GM18526 (cell line): ENCODE measurements around the gene CHRNG.

Source experiments
- POLR2A ChIP-seq: IDR thresholded peaks from 3 replicates; pipeline ENCODE4 v1.6.1; 2011; ENCODE audit not compliant: insufficient read length; ENCODE audit errors: extremely low read depth

CHRNG gene

DNA sequence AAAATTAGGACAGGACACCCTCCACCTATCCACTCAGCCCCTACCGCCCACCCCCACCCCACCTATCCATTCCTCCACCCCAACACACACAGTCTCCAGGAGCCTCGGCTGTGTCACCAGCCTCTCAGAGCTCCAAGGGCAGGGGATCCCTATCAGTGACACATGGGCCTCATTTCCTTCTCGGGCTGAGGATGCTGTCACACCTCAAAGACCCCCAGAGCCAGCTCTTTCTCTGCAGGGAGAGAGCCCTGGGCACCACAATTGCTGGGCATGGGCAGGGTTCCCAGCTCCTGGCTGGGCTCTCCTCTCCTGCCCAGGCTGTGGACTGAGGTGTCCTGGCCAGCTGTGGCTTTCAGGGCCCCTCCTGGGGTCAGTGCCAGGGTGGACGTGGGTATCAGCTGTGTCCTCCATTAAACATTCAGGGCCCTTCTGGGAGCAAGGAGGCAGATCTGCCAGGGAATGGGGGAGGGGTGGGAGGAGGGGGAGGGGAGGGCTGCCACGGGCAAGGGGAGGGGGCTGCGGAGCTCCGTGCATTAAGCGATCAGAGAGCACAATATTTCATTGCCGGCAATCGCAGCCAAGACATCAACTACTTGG is 37.6 kb upstream of the CHRNG start:
- no peak for TF ChIP-seq POLR2A

- no peak for TF ChIP-seq POLR2A
Observed at GRCh38 chr2:232502511-232502910, 37.0 kb upstream of the CHRNG start.

GRCh38 chr2:232502911-232503808 is 36.3 kb upstream of the CHRNG start:
- no peak for TF ChIP-seq POLR2A

DNA sequence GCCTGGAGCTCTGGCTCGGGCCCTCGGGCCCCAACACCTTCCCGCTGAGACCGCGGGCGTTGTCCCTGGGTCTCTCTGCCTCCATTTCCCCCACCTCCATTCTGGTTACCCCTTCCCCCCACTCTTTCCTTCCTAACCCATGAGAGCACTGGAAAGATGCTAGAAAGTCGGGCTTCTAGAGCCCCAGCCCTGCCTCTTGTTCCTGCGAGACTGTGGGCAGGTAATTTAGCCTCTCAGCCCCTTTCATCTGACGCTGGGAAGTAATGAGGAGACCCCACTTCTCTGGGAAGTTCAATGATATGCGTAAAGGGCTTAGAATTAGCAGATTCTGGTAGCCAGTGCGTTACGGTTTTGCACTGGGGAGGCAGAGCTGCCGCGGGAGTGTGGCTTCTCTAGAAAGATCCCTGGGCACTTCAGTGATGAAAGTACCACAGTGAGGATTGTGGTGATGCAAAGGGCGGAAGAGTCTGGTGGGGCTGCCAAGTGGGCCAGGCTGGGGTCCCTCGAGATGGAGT is 35.6 kb upstream of the CHRNG start:
- TF ChIP-seq POLR2A, result no peak

GRCh38 chr2:232504438-232504837 is 35.1 kb upstream of the CHRNG start:
- TF ChIP-seq POLR2A, result no peak

- TF ChIP-seq POLR2A, result no peak
Observed at GRCh38 chr2:232505856-232506255, 33.6 kb upstream of the CHRNG start.

GRCh38 chr2:232506709-232507108 is 32.8 kb upstream of the CHRNG start:
- TF ChIP-seq POLR2A, result no peak

DNA sequence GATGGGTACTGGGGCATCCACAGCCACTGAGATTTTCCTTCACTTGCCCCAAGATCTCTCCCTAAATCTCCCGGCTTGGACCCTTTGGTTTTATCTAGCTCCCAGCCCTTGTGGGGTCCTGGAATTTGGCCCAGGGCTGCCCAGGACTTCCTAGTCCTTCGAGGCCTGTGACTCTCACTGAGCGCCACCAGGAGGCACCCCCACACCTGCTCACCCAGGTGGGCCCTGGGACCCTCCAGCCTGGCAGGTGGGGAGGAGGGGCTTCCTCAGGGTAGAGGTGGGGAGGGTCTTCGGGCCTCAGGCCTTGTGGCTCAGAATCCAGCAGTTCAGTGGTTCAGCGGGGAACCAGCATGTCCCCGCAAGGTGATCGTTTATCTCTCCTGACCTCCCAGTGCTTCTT is 31.2 kb upstream of the CHRNG start:
- TF ChIP-seq POLR2A, result no peak

DNA sequence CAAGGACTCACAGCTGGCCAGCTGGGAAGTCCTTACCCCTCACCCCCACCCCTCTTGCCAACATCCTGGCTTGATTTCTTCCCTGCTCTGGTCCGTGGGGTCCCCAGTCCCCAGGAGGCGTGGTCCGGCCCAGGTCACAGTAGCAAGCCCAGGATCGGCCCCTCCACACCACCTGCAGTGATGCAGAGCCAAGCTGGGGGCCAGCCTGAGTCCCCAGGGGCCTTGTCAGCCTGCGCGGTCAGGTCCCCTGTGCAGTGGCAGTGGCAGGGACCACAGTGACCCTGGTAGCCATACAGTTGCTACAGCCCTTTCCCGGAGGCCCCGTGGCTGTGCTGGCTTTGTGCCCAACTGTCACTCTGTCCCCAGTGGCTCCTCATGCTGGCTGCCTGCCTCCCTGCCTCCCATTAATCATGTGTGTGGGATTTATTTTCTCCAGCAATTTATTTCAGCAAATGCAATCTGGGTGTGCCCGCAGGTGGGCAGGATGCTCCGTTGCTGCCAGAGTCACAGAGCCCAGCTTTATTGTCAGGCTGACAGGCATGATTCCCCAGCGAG is 28.1 kb upstream of the CHRNG start:
- no peak for TF ChIP-seq POLR2A

- no peak for TF ChIP-seq POLR2A
Observed at GRCh38 chr2:232512602-232513001, 26.9 kb upstream of the CHRNG start.

DNA sequence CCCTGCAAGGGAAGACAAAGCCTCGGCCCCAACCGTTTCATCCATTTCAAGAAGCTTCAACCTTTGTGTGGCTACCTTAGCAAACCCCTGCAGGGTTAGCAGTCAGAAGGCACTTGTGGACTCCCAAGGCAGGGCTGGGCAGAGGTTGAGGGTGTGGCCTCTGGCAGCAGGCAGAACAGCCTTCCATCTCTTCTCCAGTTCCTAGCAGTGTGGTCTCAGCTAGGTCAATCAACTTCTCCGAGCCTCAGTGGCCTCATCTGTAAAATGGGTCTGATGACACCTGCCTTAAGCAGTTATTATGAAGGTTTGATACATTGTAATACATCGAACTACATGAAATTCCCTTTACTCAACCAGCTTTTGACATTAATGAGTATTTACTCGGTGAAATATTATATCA is 26.1 kb upstream of the CHRNG start:
- TF ChIP-seq POLR2A, result no peak

DNA sequence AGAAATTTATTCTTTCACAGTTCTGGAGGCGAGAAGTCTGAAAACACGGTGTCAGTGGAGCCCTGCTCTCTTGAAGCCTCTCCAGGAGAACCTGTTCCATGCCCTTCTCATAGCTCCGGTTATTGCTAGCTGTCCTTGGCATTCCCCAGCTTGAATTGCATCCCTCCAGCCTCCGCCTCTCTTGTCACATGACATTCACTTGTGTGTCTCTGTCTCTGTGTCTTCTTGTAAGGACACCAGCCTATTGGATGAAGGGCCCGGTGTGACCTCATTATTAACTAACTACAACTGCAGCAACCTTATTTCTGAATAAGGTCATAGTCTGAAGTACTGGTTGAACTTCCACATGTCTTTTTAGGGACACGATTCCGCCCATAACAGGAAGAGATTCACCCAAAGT is 23.9 kb upstream of the CHRNG start:
- no peak for TF ChIP-seq POLR2A

GRCh38 chr2:232516551-232516950 is 22.9 kb upstream of the CHRNG start:
- no peak for TF ChIP-seq POLR2A

DNA sequence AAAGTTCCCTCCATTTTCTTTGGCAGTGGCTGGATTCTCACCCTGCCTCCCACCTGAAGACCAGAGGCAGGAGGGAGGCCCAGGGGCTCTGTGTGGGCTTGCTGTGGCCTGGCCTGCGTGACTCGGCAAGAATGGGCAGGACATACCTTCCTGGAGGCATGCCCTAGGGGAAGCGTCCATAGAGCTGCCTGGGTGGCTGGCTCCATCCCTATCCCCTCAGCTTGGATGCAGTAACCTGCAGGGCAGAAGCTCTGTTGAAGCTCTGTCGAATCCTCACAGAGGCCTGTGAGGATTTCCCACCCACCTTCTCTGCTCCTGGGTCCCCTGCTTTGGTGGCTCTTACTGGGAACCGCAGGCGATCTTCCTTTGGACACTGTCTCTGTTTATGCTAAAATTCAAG is 20.6 kb upstream of the CHRNG start:
- TF ChIP-seq POLR2A, result no peak

GRCh38 chr2:232519581-232520438 is 19.7 kb upstream of the CHRNG start, which contains the start of gene PRSS56:
TSS of gene PRSS56 (plus strand) at chr2:232520388. CDS start at chr2:232520599, 211 bp downstream.
- TF ChIP-seq POLR2A, result no peak
